HCT116 (cell line): ENCODE measurements around the gene CEP131. TPM values are rescaled to one million over a fixed set of nuclear protein-coding genes. Genes with fewer than 3 reads are reported as not detected.

ENCODE experiments used
- ATAC-seq: fragments of 200-7000 bp; cut with Tn5 transposase; 2 replicates; pipeline ENCODE4 v1.9.1; 2020; ENCODE audit warnings: mild to moderate bottlenecking, moderate library complexity
- BruUV-seq: library from RNA; stranded (reverse); fragments of 400-500 nt; replicated peaks from 2 replicates; lab custom pipeline; 2021; lab: Mats Ljungman, UMichigan
- CTCF ChIA-PET: fragments of 300-600 bp; sonication (Branson Sonifier 250); formaldehyde crosslinking; loops from one replicate; lab custom pipeline; 2021; ENCODE audit warnings: antibody characterized with exemption; lab: Charles Lee
- POLR2A ChIA-PET: fragments of 300-600, 350-600 bp; sonication (Branson Sonifier 250); formaldehyde crosslinking; loops from one replicate; lab custom pipeline; 2021; ENCODE audit warnings: antibody characterized with exemption; lab: Charles Lee
- RAD21 ChIA-PET, 2 experiments: fragments of 300-600 bp; sonication (Branson Sonifier 250); formaldehyde crosslinking; loops; one replicate each; lab custom pipeline; 2023; ENCODE audit warnings: low total read pairs in 2 of 2; ENCODE audit not compliant: uncharacterized antibody in 2 of 2, unreplicated experiment in 2 of 2, low non-redundant PET in 1 of 2; lab: Charles Lee
- DNase-seq: peaks from one replicate; pipeline ENCODE4 v3.0.0-alpha.2; 2010; ENCODE audit warnings: low read depth, low spot score
- H2AFZ ChIP-seq: fragments of 200-600 bp; shearing (Covaris generic), sonication (generic); 2 replicates; pipeline ENCODE4 v1.6.1; 2017; ENCODE audit warnings: low read depth, mixed run types, mixed read lengths, antibody characterized with exemption, low read length; ENCODE audit not compliant: poor library complexity, severe bottlenecking
- H3K27ac ChIP-seq: 2 replicates; pipeline ENCODE4 v1.5.1; 2012; ENCODE audit warnings: low read depth, low read length
- H3K27me3 ChIP-seq: fragments of 200-600 bp; sonication (generic); 2 replicates; pipeline ENCODE4 v1.6.1; 2016; ENCODE audit warnings: mixed run types, low read length, mixed read lengths; ENCODE audit not compliant: insufficient read depth
- H3K36me3 ChIP-seq, 2 experiments: fragments of 200-500 bp in 1 of 2; fragments of 200-600 bp in 1 of 2; sonication (Bioruptor generic) in 1 of 2; sonication (generic) in 1 of 2; 2 replicates each; pipeline versions ENCODE4 v1.5.1 to v1.6.1; 2014 to 2016; ENCODE audit warnings: low read length in 2 of 2, inconsistent platforms in 1 of 2, mixed read lengths in 1 of 2, mixed run types in 1 of 2; ENCODE audit not compliant: insufficient read depth in 2 of 2, control insufficient read depth in 1 of 2
- H3K4me1 ChIP-seq, 2 experiments: fragments of 200-600 bp in 1 of 2; sonication (generic) in 1 of 2; 2 replicates each; pipeline versions ENCODE4 v1.5.1 to v1.6.1; 2012 to 2017; ENCODE audit warnings: low read length in 2 of 2, inconsistent platforms in 1 of 2, mild to moderate bottlenecking in 1 of 2, mixed read lengths in 1 of 2, mixed run types in 1 of 2, moderate library complexity in 1 of 2; ENCODE audit not compliant: insufficient read depth in 2 of 2, control insufficient read depth in 1 of 2
- H3K4me2 ChIP-seq: fragments of 200-600 bp; sonication (generic); 2 replicates; pipeline ENCODE4 v1.6.1; 2017; ENCODE audit warnings: mixed run types, low read length, mixed read lengths
- H3K4me3 ChIP-seq, 2 experiments: fragments of 200-600 bp in 1 of 2; sonication (generic) in 1 of 2; replicated peaks in 1 of 2; 2 replicates each; pipeline ENCODE4 v1.5.1; 2011 to 2016; ENCODE audit warnings: low read length in 2 of 2, control low read depth in 1 of 2, low read depth in 1 of 2, mild to moderate bottlenecking in 1 of 2, mixed read lengths in 1 of 2, mixed run types in 1 of 2
- H3K79me2 ChIP-seq: fragments of 200-600 bp; sonication (generic); 2 replicates; pipeline ENCODE4 v1.6.1; 2017; ENCODE audit warnings: mild to moderate bottlenecking, mixed run types, low read length, moderate library complexity, mixed read lengths; ENCODE audit not compliant: insufficient read depth
- H3K9ac ChIP-seq: fragments of 200-600 bp; sonication (generic); 2 replicates; pipeline ENCODE4 v1.6.1; 2016; ENCODE audit warnings: low read length, mixed read lengths
- H3K9me2 ChIP-seq: fragments of 200-600 bp; sonication (generic), shearing (Covaris generic); 2 replicates; pipeline ENCODE4 v1.6.1; 2017; ENCODE audit warnings: mixed run types, mild to moderate bottlenecking, moderate library complexity; ENCODE audit not compliant: insufficient read depth
- H3K9me3 ChIP-seq, 2 experiments: fragments of 200-500 bp in 1 of 2; fragments of 200-600 bp in 1 of 2; sonication (Bioruptor generic) in 1 of 2; sonication (generic) in 1 of 2; 2 replicates each; pipeline ENCODE4 v1.6.1; 2014 to 2017; ENCODE audit warnings: low read length in 2 of 2, mixed read lengths in 2 of 2, inconsistent platforms in 1 of 2, low read depth in 1 of 2, mild to moderate bottlenecking in 1 of 2, mixed run types in 1 of 2, moderate library complexity in 1 of 2; ENCODE audit not compliant: control insufficient read depth in 1 of 2, insufficient read depth in 1 of 2
- H4K20me1 ChIP-seq: fragments of 200-600 bp; sonication (generic), shearing (Covaris generic); 2 replicates; pipeline ENCODE4 v1.6.1; 2017; ENCODE audit warnings: mixed run types, mild to moderate bottlenecking, moderate library complexity; ENCODE audit not compliant: insufficient read depth
- CBX3 ChIP-seq: IDR thresholded peaks from 2 replicates; pipeline ENCODE4 v1.6.1; 2012; ENCODE audit warnings: low read depth
- CTCF ChIP-seq, 3 experiments: fragments of 200-600 bp in 1 of 3; sonication (generic) in 1 of 3; IDR thresholded peaks in 2 of 3; conservative IDR thresholded peaks in 1 of 3; 2 replicates each; pipeline ENCODE4 v1.5.1; 2012 to 2017; ENCODE audit warnings: low read depth in 2 of 3, low read length in 2 of 3, antibody characterized with exemption in 1 of 3, borderline replicate concordance in 1 of 3, control low read depth in 1 of 3, mild to moderate bottlenecking in 1 of 3, mixed read lengths in 1 of 3, mixed run types in 1 of 3, moderate library complexity in 1 of 3; ENCODE audit not compliant: insufficient read depth in 1 of 3
- EGR1 ChIP-seq: IDR thresholded peaks from 2 replicates; pipeline ENCODE4 v1.6.1; 2012; ENCODE audit warnings: low read depth
- ELF1 ChIP-seq: IDR thresholded peaks from 2 replicates; pipeline ENCODE4 v1.6.1; 2012; ENCODE audit warnings: low read depth, borderline replicate concordance
- EZH2 ChIP-seq: fragments of 200-600 bp; sonication (generic); IDR thresholded peaks from 2 replicates; pipeline ENCODE4 v1.6.1; 2017; ENCODE audit warnings: antibody characterized with exemption, mixed run types
- EZH2phosphoT487 ChIP-seq: fragments of 200-600 bp; IDR thresholded peaks from 2 replicates; pipeline ENCODE4 v1.6.1; 2018; ENCODE audit warnings: antibody characterized with exemption, borderline replicate concordance
- FOSL1 ChIP-seq: IDR thresholded peaks from 2 replicates; pipeline ENCODE4 v1.6.1; 2012; ENCODE audit warnings: low read depth
- JUND ChIP-seq: IDR thresholded peaks from 2 replicates; pipeline ENCODE4 v1.6.1; 2012
- POLR2A ChIP-seq: IDR thresholded peaks from 2 replicates; pipeline ENCODE4 v1.7.0; 2011; ENCODE audit warnings: borderline replicate concordance; ENCODE audit not compliant: insufficient read depth, insufficient read length; ENCODE audit errors: extremely low read depth
- SIN3A ChIP-seq: IDR thresholded peaks from 2 replicates; pipeline ENCODE4 v1.6.1; 2012; ENCODE audit warnings: low read depth
- SRF ChIP-seq: IDR thresholded peaks from 2 replicates; pipeline ENCODE4 v1.6.1; 2012; ENCODE audit warnings: low read depth
- ZBTB33 ChIP-seq: IDR thresholded peaks from 2 replicates; pipeline ENCODE4 v1.6.1; 2011; ENCODE audit warnings: mild to moderate bottlenecking, low read length, moderate library complexity; ENCODE audit not compliant: insufficient replicate concordance; ENCODE audit errors: extremely low read depth
- ZNF274 ChIP-seq: fragments of 200-500 bp; sonication (Bioruptor generic); IDR thresholded peaks from 2 replicates; pipeline ENCODE4 v1.6.1; 2014; ENCODE audit warnings: mild to moderate bottlenecking, low read depth, low read length, inconsistent platforms
- intact Hi-C: fragments of 100-400 bp; cut with micrococcal nuclease; formaldehyde crosslinking; loops from 2 replicates; pipeline ENCODE4 v1.10.0; 2022
- total RNA-seq: library from RNA; stranded (reverse); gene quantifications from one replicate; pipeline ENCODE4 v1.2.1, GENCODE V29; 2021; ENCODE audit not compliant: unreplicated experiment
- TF ChIP-seq, protein P1 (sequence below): IDR thresholded peaks from 2 replicates; pipeline ENCODE4 v1.6.1; 2012

CEP131 gene
- total RNA-seq, 1 experiment from 2014 or later = 30.2 TPM

- RAD21 ChIA-PET = no interaction called here
- Histone ChIP-seq H3K36me3 (peaks cover 28 to 32% of the 10 kb centered on the region in 2 experiments; a peak in 3 of 4 replicates), H4K20me1 (no peaks in the 10 kb centered on the region), H3K79me2 (peaks cover 5% of the 10 kb centered on the region; the same call in 1 of the 2 replicates), H3K4me3 (no peak overlapping the region), H3K9me2 (no peaks in the 10 kb centered on the region), H3K27me3 (no peaks in the 10 kb centered on the region), H3K4me1 (no peaks in the 10 kb centered on the region), H3K4me2 (no peak overlapping the region), H3K9me3 (no peaks in the 10 kb centered on the region), H3K27ac (no peak overlapping the region), H3K9ac (no peak overlapping the region)
- intact Hi-C loops = no loop called here
- BruUV-seq = no TSS peak
- ATAC-seq (no peak), DNase-seq (no peak)
- CTCF ChIA-PET = no interaction called here
- TF ChIP-seq EZH2 = no peak
- peak in 1 of 3 experiments; percentile 15; a peak in 1 of 6 replicates for TF ChIP-seq CTCF (IDR thresholded peaks at IDR 0.05 in 2 of 3, conservative IDR thresholded peaks at IDR 0.05 in 1 of 3; ENCODE audit: borderline replicate concordance in 1 of 3, insufficient read depth in 1 of 3, low read depth in 2 of 3, low read length in 2 of 3)
- TF ChIP-seq, all 23 proteins: peak for 1
- H2AFZ ChIP-seq = no peak overlapping the region
- POLR2A ChIA-PET = no interaction called here
Measured at GRCh38 chr17:81258292-81258691, 35.5 kb upstream of the CEP131 start.

DNA sequence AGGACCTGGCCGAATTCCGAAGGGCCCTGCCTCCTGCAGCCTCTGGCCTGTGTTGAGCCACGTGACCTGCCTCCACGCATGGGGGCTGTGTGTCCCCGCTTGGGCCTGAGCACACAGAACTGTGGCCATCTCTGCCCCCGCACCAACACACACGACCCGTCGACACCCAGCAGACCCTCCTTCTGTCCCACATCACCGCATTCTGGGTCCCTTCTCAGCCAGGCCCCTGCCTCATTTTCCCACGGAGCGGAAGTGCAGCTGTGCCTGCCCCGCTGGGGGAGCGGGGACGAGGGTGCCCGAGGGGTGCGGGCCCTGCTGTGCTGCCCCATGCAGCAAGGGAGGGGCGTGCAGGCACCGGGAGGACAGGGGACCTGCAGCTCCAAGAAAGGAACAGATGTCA is 34.8 kb upstream of the CEP131 start:
- intact Hi-C loops = no loop called here
- no peak for DNase-seq
- Histone ChIP-seq H3K9me3 (no peaks in the 10 kb centered on the region), H3K36me3 (peaks cover 29 to 30% of the 10 kb centered on the region in 2 experiments; a peak in 3 of 4 replicates), H3K79me2 (peaks cover 9% of the 10 kb centered on the region; the same call in 1 of the 2 replicates), H3K9me2 (no peaks in the 10 kb centered on the region), H3K9ac (no peak overlapping the region), H4K20me1 (no peaks in the 10 kb centered on the region), H3K27ac (no peak overlapping the region), H3K4me2 (no peak overlapping the region), H3K4me3 (no peak overlapping the region), H3K4me1 (no peaks in the 10 kb centered on the region), H2AFZ (no peak overlapping the region), H3K27me3 (no peaks in the 10 kb centered on the region)
- BruUV-seq = no TSS peak
- ChIA-PET CTCF (interaction anchor here (0.6 kb wide), 1 partner anchor 35 kb away, joined by 4 read pairs; the partner anchor contains the start of gene CEP131), RAD21 (no interaction called here), POLR2A (no interaction called here)
- no peak for ATAC-seq
- TF ChIP-seq EGR1 = no peak
- TF ChIP-seq CTCF (IDR thresholded peaks at IDR 0.05 in 2 of 3, conservative IDR thresholded peaks at IDR 0.05 in 1 of 3; ENCODE audit: borderline replicate concordance in 1 of 3, insufficient read depth in 1 of 3, low read depth in 2 of 3, low read length in 2 of 3) = no peak
- no peak for TF ChIP-seq ELF1
- no peak for TF ChIP-seq CBX3
- no peak for TF ChIP-seq POLR2A
- TF ChIP-seq JUND = no peak
- TF ChIP-seq, protein P1, sequence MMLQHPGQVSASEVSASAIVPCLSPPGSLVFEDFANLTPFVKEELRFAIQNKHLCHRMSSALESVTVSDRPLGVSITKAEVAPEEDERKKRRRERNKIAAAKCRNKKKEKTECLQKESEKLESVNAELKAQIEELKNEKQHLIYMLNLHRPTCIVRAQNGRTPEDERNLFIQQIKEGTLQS = no peak
- TF ChIP-seq ZNF274 = no peak
- TF ChIP-seq FOSL1 = no peak
- no peak for TF ChIP-seq EZH2phosphoT487
- TF ChIP-seq ZBTB33 = no peak
- TF ChIP-seq SRF = no peak
- TF ChIP-seq SIN3A = no peak
- no peak for TF ChIP-seq EZH2
